HEK293 (cell line): ENCODE measurements around the gene RNF41.

Source experiments
- CTCF ChIA-PET: fragments of 350-600 bp; formaldehyde crosslinking; extraction: SDS; loops from one replicate; lab custom pipeline; 2021; ENCODE audit warnings: antibody characterized with exemption; lab: Yijun Ruan, JAX
- POLR2A ChIA-PET: fragments of 300-600 bp; formaldehyde crosslinking; extraction: SDS; loops from one replicate; lab custom pipeline; 2020; ENCODE audit warnings: antibody characterized with exemption, inconsistent platforms; lab: Yijun Ruan, JAX
- H3K27ac ChIP-seq: fragments of 200-500 bp; sonication (Bioruptor generic); 2 replicates; pipeline ENCODE4 v1.5.1; 2014; ENCODE audit warnings: low read depth, low read length, control low read depth, inconsistent platforms; ENCODE audit errors: extremely low read depth
- H3K36me3 ChIP-seq, 2 experiments: fragments of 200-500 bp in 1 of 2; sonication (Bioruptor generic) in 1 of 2; 1 replicate in 1 of 2; 2 replicates in 1 of 2; pipeline ENCODE4 v1.5.1; 2014 to 2017; ENCODE audit warnings: inconsistent platforms in 2 of 2, low read length in 2 of 2; ENCODE audit not compliant: control insufficient read depth in 2 of 2, insufficient read depth in 1 of 2
- H3K4me1 ChIP-seq: fragments of 200-500 bp; sonication (Bioruptor generic); 2 replicates; pipeline ENCODE4 v1.5.1; 2014; ENCODE audit warnings: mild to moderate bottlenecking, low read length, inconsistent platforms; ENCODE audit not compliant: control insufficient read depth, insufficient read depth
- H3K4me3 ChIP-seq: 2 replicates; pipeline ENCODE4 v1.5.1; 2011; ENCODE audit warnings: low read depth, mild to moderate bottlenecking, control low read depth, low read length, moderate library complexity
- H3K9me3 ChIP-seq: fragments of 200-500 bp; sonication (Bioruptor generic); 2 replicates; pipeline ENCODE4 v1.5.1; 2014; ENCODE audit warnings: low read depth, low read length, inconsistent platforms; ENCODE audit not compliant: control insufficient read depth, insufficient read depth
- HOXD13 ChIP-seq: sonication (generic); formaldehyde crosslinking; IDR thresholded peaks from 2 replicates; pipeline ENCODE4 v1.8.0; 2022; ENCODE audit warnings: missing genetic modification reagents, borderline replicate concordance
- KLF8 ChIP-seq: fragments of 450-650 bp; formaldehyde crosslinking; IDR thresholded peaks from 2 replicates; pipeline ENCODE4 v1.5.1; 2016; ENCODE audit warnings: missing biosample characterization, missing genetic modification characterization
- MYNN ChIP-seq: fragments of 450-650 bp; formaldehyde crosslinking; IDR thresholded peaks from 2 replicates; pipeline ENCODE4 v1.5.1; 2016; ENCODE audit warnings: missing biosample characterization, missing genetic modification characterization, borderline replicate concordance
- MZF1 ChIP-seq: fragments of 450-650 bp; formaldehyde crosslinking; IDR thresholded peaks from 2 replicates; pipeline ENCODE4 v1.5.1; 2017; ENCODE audit warnings: missing biosample characterization, missing genetic modification characterization, borderline replicate concordance
- OSR2 ChIP-seq: fragments of 450-650 bp; formaldehyde crosslinking; IDR thresholded peaks from 2 replicates; pipeline ENCODE4 v1.5.1; 2016; ENCODE audit warnings: missing biosample characterization, missing genetic modification characterization
- YY2 ChIP-seq: fragments of 450-650 bp; formaldehyde crosslinking; IDR thresholded peaks from 2 replicates; pipeline ENCODE4 v1.5.1; 2016; ENCODE audit warnings: missing biosample characterization, missing genetic modification characterization
- ZBTB21 ChIP-seq: fragments of 450-650 bp; formaldehyde crosslinking; IDR thresholded peaks from 2 replicates; pipeline ENCODE4 v1.5.1; 2017; ENCODE audit warnings: missing biosample characterization, missing genetic modification characterization
- ZBTB48 ChIP-seq: fragments of 450-650 bp; formaldehyde crosslinking; IDR thresholded peaks from 2 replicates; pipeline ENCODE4 v1.5.1; 2016; ENCODE audit warnings: missing biosample characterization, missing genetic modification characterization
- ZFP41 ChIP-seq: fragments of 450-650 bp; formaldehyde crosslinking; IDR thresholded peaks from 2 replicates; pipeline ENCODE4 v1.5.1; 2016; ENCODE audit warnings: missing biosample characterization, missing genetic modification characterization, borderline replicate concordance
- ZNF157 ChIP-seq: fragments of 450-650 bp; formaldehyde crosslinking; IDR thresholded peaks from 2 replicates; pipeline ENCODE4 v1.5.1; 2016; ENCODE audit warnings: missing biosample characterization, missing genetic modification characterization
- ZNF184 ChIP-seq: fragments of 450-650 bp; IDR thresholded peaks from 2 replicates; pipeline ENCODE4 v1.5.1; 2018; ENCODE audit warnings: missing biosample characterization, mild to moderate bottlenecking, missing genetic modification characterization
- ZNF221 ChIP-seq: fragments of 450-650 bp; formaldehyde crosslinking; IDR thresholded peaks from 2 replicates; pipeline ENCODE4 v1.5.1; 2017; ENCODE audit warnings: missing biosample characterization, missing genetic modification characterization, borderline replicate concordance
- ZNF248 ChIP-seq: fragments of 450-650 bp; formaldehyde crosslinking; IDR thresholded peaks from 2 replicates; pipeline ENCODE4 v1.5.1; 2017; ENCODE audit warnings: missing biosample characterization, missing genetic modification characterization
- ZNF529 ChIP-seq: fragments of 450-650 bp; formaldehyde crosslinking; IDR thresholded peaks from 2 replicates; pipeline ENCODE4 v1.5.1; 2017; ENCODE audit warnings: missing genetic modification characterization, missing biosample characterization; ENCODE audit not compliant: insufficient replicate concordance
- ZNF555 ChIP-seq: fragments of 450-650 bp; formaldehyde crosslinking; conservative IDR thresholded peaks from 2 replicates; pipeline ENCODE4 v1.5.1; 2017; ENCODE audit warnings: missing biosample characterization, mild to moderate bottlenecking, missing genetic modification characterization, inconsistent platforms
- ZNF664 ChIP-seq: fragments of 450-650 bp; formaldehyde crosslinking; IDR thresholded peaks from 2 replicates; pipeline ENCODE4 v1.5.1; 2016; ENCODE audit warnings: missing biosample characterization, missing genetic modification characterization
- ZNF768 ChIP-seq: fragments of 450-650 bp; formaldehyde crosslinking; IDR thresholded peaks from 2 replicates; pipeline ENCODE4 v1.5.1; 2018; ENCODE audit warnings: missing biosample characterization, mild to moderate bottlenecking, missing genetic modification characterization
- ZSCAN30 ChIP-seq: fragments of 450-650 bp; IDR thresholded peaks from 2 replicates; pipeline ENCODE4 v1.5.1; 2018; ENCODE audit warnings: missing biosample characterization, mild to moderate bottlenecking, missing genetic modification characterization, moderate library complexity
- TF ChIP-seq, protein P1 (sequence below): fragments of 450-650 bp; formaldehyde crosslinking; IDR thresholded peaks from 2 replicates; pipeline ENCODE4 v1.5.1; 2016; ENCODE audit warnings: missing biosample characterization, missing genetic modification characterization
- TF ChIP-seq, protein P2 (sequence below): fragments of 450-650 bp; formaldehyde crosslinking; IDR thresholded peaks from 2 replicates; pipeline ENCODE4 v1.5.1; 2016; ENCODE audit warnings: missing biosample characterization, missing genetic modification characterization
- TF ChIP-seq, protein P3 (sequence below): fragments of 450-650 bp; formaldehyde crosslinking; IDR thresholded peaks from 2 replicates; pipeline ENCODE4 v1.5.1; 2016; ENCODE audit warnings: missing biosample characterization, missing genetic modification characterization
- TF ChIP-seq, protein P4 (sequence below): fragments of 450-650 bp; formaldehyde crosslinking; IDR thresholded peaks from 2 replicates; pipeline ENCODE4 v1.5.1; 2016; ENCODE audit warnings: missing biosample characterization, missing genetic modification characterization
- TF ChIP-seq, protein P5 (sequence below): fragments of 450-650 bp; formaldehyde crosslinking; IDR thresholded peaks from 2 replicates; pipeline ENCODE4 v1.5.1; 2016; ENCODE audit warnings: missing biosample characterization, missing genetic modification characterization, borderline replicate concordance
- TF ChIP-seq, protein P6 (sequence below): fragments of 450-650 bp; formaldehyde crosslinking; IDR thresholded peaks from 2 replicates; pipeline ENCODE4 v1.5.1; 2017; ENCODE audit warnings: missing biosample characterization, missing genetic modification characterization

RNF41 gene

DNA sequence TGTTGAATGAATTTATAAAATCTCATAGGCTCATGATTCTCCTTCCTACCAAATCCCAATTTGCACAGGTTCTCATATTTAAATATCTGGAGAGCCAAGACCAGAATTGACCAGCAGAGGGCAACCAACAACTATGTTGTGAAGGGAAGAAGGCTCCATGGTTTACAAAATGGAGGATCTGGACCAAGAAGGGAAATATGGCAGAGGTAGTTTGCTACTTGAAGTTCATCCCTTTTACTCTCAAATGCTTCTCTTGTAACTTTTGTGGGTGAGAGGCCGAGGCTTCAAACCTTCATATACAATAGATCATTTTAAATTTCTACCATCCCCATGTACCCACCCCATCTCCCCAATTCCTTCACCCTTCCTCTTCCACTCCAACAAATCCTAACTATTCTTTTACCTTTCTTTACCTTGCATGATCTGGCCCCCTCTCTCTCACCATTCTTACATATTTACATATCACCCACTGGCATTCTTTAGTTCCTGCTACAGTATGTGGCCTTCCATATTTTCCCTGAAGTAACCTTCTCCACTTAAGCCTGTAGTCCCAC, 28.6 kb downstream of the RNF41 start:
- H3K27ac ChIP-seq, result no peak overlapping the region
- no peaks in the 10 kb centered on the region; the same call in 1 of the 2 replicates for H3K4me1 ChIP-seq
- POLR2A ChIA-PET, result interaction anchor here (1.3 to 5.3 kb wide), 2 partner anchors 29 kb away, joined by 5 to 59 read pairs; partner anchors contain the start of gene RNF41
- H3K9me3 ChIP-seq, result no peaks in the 10 kb centered on the region
- CTCF ChIA-PET, result interaction anchor here (0.6 to 6.1 kb wide), 15 partner anchors 9 to 500 kb away, joined by 3 to 86 read pairs (median 4); partner anchors contain the start of genes ESYT1, RNF41, RPL41 and ZC3H10
- no peaks in the 10 kb centered on the region; a peak in 1 of 3 replicates for H3K36me3 ChIP-seq
- H3K4me3 ChIP-seq, result no peak overlapping the region
- TF ChIP-seq ZBTB21 (tag by site-specific recombination) (no peak), ZNF664 (tag by site-specific recombination) (peak; percentile 14; the same call in 1 of the 2 replicates), ZFP41 (tag by site-specific recombination) (no peak), OSR2 (no peak), ZBTB48 (tag by site-specific recombination) (no peak), MYNN (tag by site-specific recombination) (no peak), ZNF221 (tag by site-specific recombination) (no peak), ZNF184 (tag by site-specific recombination) (no peak), ZNF157 (no peak), MZF1 (tag by site-specific recombination) (no peak), ZNF248 (tag by site-specific recombination) (no peak), ZNF768 (tag by site-specific recombination) (no peak), KLF8 (tag by site-specific recombination) (no peak), ZSCAN30 (0 out of 2 replicates have a peak, but pooled peaks have one; percentile 28), HOXD13 (CRISPR knock-in tag) (no peak), ZNF529 (tag by site-specific recombination) (no peak), YY2 (tag by site-specific recombination) (peak; percentile 59; the same call in 1 of the 2 replicates), ZNF555 (tag by site-specific recombination) (no peak)
- TF ChIP-seq, protein P1, sequence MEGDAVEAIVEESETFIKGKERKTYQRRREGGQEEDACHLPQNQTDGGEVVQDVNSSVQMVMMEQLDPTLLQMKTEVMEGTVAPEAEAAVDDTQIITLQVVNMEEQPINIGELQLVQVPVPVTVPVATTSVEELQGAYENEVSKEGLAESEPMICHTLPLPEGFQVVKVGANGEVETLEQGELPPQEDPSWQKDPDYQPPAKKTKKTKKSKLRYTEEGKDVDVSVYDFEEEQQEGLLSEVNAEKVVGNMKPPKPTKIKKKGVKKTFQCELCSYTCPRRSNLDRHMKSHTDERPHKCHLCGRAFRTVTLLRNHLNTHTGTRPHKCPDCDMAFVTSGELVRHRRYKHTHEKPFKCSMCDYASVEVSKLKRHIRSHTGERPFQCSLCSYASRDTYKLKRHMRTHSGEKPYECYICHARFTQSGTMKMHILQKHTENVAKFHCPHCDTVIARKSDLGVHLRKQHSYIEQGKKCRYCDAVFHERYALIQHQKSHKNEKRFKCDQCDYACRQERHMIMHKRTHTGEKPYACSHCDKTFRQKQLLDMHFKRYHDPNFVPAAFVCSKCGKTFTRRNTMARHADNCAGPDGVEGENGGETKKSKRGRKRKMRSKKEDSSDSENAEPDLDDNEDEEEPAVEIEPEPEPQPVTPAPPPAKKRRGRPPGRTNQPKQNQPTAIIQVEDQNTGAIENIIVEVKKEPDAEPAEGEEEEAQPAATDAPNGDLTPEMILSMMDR (tag by site-specific recombination), result peak; percentile 57; the same call in 1 of the 2 replicates
- TF ChIP-seq, protein P2, sequence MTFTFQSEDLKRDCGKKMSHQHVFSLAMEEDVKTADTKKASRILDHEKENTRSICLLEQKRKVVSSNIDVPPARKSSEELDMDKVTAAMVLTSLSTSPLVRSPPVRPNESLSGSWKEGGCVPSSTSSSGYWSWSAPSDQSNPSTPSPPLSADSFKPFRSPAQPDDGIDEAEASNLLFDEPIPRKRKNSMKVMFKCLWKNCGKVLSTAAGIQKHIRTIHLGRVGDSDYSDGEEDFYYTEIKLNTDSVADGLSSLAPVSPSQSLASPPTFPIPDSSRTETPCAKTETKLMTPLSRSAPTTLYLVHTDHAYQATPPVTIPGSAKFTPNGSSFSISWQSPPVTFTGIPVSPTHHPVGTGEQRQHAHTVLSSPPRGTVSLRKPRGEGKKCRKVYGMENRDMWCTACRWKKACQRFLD (tag by site-specific recombination), result no peak
- TF ChIP-seq, protein P3, sequence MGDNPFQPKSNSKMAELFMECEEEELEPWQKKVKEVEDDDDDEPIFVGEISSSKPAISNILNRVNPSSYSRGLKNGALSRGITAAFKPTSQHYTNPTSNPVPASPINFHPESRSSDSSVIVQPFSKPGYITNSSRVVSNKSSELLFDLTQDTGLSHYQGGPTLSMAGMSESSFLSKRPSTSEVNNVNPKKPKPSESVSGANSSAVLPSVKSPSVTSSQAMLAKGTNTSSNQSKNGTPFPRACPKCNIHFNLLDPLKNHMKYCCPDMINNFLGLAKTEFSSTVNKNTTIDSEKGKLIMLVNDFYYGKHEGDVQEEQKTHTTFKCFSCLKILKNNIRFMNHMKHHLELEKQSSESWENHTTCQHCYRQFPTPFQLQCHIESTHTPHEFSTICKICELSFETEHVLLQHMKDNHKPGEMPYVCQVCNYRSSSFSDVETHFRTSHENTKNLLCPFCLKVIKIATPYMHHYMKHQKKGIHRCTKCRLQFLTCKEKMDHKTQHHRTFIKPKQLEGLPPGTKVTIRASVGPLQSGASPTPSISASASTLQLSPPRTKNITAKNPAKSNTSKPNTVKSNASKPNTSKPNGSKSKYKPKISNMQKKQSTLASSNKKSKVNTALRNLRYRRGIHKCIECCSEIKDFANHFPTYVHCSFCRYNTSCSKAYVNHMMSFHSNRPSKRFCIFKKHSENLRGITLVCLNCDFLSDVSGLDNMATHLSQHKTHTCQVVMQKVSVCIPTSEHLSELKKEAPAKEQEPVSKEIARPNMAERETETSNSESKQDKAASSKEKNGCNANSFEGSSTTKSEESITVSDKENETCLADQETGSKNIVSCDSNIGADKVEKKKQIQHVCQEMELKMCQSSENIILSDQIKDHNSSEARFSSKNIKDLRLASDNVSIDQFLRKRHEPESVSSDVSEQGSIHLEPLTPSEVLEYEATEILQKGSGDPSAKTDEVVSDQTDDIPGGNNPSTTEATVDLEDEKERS, result no peak
- TF ChIP-seq, protein P4, sequence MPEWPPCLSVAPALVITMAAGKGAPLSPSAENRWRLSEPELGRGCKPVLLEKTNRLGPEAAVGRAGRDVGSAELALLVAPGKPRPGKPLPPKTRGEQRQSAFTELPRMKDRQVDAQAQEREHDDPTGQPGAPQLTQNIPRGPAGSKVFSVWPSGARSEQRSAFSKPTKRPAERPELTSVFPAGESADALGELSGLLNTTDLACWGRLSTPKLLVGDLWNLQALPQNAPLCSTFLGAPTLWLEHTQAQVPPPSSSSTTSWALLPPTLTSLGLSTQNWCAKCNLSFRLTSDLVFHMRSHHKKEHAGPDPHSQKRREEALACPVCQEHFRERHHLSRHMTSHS (tag by site-specific recombination), result no peak
- TF ChIP-seq, protein P5, sequence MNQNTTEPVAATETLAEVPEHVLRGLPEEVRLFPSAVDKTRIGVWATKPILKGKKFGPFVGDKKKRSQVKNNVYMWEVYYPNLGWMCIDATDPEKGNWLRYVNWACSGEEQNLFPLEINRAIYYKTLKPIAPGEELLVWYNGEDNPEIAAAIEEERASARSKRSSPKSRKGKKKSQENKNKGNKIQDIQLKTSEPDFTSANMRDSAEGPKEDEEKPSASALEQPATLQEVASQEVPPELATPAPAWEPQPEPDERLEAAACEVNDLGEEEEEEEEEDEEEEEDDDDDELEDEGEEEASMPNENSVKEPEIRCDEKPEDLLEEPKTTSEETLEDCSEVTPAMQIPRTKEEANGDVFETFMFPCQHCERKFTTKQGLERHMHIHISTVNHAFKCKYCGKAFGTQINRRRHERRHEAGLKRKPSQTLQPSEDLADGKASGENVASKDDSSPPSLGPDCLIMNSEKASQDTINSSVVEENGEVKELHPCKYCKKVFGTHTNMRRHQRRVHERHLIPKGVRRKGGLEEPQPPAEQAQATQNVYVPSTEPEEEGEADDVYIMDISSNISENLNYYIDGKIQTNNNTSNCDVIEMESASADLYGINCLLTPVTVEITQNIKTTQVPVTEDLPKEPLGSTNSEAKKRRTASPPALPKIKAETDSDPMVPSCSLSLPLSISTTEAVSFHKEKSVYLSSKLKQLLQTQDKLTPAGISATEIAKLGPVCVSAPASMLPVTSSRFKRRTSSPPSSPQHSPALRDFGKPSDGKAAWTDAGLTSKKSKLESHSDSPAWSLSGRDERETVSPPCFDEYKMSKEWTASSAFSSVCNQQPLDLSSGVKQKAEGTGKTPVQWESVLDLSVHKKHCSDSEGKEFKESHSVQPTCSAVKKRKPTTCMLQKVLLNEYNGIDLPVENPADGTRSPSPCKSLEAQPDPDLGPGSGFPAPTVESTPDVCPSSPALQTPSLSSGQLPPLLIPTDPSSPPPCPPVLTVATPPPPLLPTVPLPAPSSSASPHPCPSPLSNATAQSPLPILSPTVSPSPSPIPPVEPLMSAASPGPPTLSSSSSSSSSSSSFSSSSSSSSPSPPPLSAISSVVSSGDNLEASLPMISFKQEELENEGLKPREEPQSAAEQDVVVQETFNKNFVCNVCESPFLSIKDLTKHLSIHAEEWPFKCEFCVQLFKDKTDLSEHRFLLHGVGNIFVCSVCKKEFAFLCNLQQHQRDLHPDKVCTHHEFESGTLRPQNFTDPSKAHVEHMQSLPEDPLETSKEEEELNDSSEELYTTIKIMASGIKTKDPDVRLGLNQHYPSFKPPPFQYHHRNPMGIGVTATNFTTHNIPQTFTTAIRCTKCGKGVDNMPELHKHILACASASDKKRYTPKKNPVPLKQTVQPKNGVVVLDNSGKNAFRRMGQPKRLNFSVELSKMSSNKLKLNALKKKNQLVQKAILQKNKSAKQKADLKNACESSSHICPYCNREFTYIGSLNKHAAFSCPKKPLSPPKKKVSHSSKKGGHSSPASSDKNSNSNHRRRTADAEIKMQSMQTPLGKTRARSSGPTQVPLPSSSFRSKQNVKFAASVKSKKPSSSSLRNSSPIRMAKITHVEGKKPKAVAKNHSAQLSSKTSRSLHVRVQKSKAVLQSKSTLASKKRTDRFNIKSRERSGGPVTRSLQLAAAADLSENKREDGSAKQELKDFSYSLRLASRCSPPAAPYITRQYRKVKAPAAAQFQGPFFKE, result no peak
- TF ChIP-seq, protein P6, sequence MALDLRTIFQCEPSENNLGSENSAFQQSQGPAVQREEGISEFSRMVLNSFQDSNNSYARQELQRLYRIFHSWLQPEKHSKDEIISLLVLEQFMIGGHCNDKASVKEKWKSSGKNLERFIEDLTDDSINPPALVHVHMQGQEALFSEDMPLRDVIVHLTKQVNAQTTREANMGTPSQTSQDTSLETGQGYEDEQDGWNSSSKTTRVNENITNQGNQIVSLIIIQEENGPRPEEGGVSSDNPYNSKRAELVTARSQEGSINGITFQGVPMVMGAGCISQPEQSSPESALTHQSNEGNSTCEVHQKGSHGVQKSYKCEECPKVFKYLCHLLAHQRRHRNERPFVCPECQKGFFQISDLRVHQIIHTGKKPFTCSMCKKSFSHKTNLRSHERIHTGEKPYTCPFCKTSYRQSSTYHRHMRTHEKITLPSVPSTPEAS (tag by site-specific recombination), result no peak
